AG09309 (cell line): ENCODE data around the gene MYO3B.

Experiments
- DNase-seq: peaks from one replicate; pipeline ENCODE4 v3.0.0-alpha.2; 2010; ENCODE audit warnings: low read depth
- H3K4me3 ChIP-seq: 2 replicates; pipeline ENCODE4 v1.5.1; 2011; ENCODE audit warnings: mild to moderate bottlenecking, low read depth, low read length, moderate library complexity; ENCODE audit not compliant: control insufficient read depth
- TF ChIP-seq, protein P1 (sequence below): IDR thresholded peaks from 2 replicates; pipeline ENCODE4 v1.5.1; 2011; ENCODE audit warnings: mild to moderate bottlenecking, low read depth, low read length, inconsistent platforms; ENCODE audit not compliant: insufficient read depth, control insufficient read depth; ENCODE audit errors: missing control alignments

The MYO3B gene

DNA sequence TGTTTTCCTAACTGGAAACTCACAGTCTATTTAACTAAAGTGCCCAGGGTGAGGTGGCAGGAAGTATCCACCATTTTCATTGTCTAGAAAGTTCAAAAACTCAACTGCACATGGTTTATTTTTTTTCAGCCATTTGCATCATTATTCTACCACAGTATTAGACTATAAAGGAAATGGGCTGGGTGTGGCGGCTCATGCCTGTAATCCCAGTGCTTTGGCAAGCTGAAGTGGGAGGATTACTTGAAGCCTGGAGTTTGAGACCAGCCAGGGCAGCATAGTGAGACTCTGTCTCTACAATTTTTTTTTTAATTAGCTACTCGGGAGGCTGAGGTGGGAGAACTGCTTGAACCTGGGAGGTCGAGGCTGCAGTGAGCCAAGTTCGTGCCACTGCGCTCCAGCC is 213.8 kb downstream of the MYO3B start:
- TF ChIP-seq, protein P1, sequence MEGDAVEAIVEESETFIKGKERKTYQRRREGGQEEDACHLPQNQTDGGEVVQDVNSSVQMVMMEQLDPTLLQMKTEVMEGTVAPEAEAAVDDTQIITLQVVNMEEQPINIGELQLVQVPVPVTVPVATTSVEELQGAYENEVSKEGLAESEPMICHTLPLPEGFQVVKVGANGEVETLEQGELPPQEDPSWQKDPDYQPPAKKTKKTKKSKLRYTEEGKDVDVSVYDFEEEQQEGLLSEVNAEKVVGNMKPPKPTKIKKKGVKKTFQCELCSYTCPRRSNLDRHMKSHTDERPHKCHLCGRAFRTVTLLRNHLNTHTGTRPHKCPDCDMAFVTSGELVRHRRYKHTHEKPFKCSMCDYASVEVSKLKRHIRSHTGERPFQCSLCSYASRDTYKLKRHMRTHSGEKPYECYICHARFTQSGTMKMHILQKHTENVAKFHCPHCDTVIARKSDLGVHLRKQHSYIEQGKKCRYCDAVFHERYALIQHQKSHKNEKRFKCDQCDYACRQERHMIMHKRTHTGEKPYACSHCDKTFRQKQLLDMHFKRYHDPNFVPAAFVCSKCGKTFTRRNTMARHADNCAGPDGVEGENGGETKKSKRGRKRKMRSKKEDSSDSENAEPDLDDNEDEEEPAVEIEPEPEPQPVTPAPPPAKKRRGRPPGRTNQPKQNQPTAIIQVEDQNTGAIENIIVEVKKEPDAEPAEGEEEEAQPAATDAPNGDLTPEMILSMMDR, result no peak

DNA sequence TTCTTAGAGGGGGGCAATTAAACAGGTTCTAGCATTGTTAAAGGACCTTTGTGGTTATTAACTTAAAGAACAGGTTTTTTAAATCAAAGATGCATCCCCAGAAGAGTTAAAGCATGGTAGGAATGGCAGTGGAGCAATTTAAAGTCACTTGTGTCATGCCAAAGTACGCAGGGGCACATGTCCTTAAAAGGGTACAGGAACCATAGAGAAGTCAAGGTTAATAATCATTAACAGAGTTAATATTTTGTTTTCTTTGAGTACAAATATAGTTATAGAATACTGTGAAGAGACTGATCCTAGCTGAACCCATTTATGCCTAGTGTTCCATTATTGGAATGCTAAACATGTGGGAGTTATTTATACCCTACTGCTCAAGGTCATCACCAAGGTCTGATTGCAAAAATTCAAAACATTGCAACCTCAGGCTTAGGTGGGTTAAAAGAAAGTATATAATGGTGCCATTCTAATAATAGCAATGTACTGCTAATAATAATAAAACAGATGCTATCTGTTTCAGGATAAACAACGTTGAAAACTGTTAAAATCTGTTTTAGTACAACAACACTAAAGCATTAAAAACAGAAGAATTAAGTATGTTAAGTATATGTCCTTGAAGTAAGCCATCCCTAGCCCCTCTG is 216.0 kb downstream of the MYO3B start:
- H3K4me3 ChIP-seq, result no peak overlapping the region
- TF ChIP-seq, protein P1, result no peak
- no peak for DNase-seq

More for the DNA sequence above, 213.8 kb downstream of the MYO3B start:
- H3K4me3 ChIP-seq, result no peak overlapping the region
- no peak for DNase-seq

DNA sequence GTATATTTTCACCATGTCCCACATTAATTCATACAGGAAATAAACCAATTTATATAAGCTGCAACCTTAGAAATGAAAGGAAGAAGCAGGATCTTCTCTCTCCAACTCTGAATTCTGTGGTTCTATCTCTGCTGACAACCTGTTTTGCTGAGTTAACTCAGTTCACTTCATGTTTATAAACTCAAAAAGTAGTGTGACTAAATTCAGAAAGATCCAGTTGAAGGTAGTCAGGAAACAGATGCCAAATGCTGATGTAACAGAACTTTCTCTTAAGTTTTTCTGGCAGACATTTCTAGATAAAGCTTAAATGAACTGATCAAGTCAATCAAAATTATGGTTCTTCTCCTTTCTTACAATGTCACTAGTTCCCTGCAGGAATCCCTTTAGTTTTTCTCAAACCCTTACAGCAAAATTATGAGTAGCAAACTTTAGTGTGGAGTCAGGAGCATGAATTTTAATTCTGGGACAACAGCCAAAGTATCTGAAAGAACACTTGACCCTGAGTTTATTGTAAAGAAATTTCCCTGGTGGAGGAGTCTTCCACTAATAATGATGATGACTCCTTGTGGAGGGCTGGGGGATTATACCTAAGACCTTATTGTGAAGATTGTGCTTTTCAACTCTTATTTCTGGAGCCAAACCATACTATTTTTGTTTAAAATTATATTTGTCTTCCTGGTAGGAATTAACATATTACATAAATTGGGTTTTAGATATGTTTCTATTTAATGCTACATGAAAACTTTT is 216.9 kb downstream of the MYO3B start:
- TF ChIP-seq, protein P1, result no peak
- no peak for DNase-seq

DNA sequence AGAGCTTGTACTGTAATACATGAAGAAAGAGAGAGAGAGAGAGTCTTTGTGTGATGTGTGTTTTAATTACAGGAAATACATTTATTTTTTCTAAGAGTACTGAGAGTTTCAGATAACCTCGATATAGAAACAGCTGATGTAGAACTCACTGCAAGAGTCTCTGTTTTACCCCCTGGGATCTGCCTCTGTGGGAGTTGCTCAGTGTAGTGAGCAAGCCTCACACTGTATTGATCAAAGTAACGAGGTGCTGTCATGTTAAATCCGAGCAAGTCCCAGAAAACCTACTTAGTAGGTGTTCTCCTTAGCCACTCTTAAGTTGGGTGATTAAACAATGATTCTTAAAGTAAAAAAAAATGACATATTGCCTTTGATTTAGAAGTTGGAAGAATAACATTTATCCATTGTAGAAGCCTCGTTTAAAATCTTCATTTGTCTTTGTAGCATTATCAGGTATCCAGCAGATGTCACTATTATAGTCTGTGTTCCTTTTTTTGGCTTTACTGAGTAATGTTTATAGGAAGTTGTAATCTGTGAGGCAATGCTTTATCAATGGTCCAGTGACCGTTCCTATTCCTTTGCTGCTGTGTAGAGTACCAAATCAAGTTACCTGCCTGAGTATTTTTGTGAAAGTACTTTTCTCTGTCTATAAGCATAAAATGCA is 219.0 kb downstream of the MYO3B start:
- no peak overlapping the region for H3K4me3 ChIP-seq
- no peak for DNase-seq

More for the DNA sequence above, 216.9 kb downstream of the MYO3B start:
- no peak overlapping the region for H3K4me3 ChIP-seq

DNA sequence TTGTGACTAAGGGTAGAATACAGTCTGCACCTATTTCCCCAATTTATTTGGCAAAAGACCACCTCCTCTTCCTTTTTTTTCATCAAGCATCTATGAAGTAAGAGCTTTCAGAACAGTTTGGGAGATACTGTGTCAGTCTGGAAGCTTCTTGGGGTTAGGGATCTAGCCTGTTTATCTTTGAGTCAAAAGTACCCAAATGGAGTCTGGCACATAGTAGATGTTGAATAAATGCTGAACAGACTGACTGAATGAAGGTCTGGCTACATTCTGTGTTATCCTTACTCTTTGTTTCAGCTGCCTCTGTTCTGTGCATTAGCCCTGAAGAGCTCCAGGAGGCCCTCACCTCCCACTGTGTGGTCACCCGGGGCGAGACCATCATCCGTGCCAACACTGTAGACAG is 223.2 kb downstream of the MYO3B start:
- no peak overlapping the region for H3K4me3 ChIP-seq
- DNase-seq, result no peak
- TF ChIP-seq, protein P1, result no peak

More for the DNA sequence above, 219.0 kb downstream of the MYO3B start:
- TF ChIP-seq, protein P1, result no peak

DNA sequence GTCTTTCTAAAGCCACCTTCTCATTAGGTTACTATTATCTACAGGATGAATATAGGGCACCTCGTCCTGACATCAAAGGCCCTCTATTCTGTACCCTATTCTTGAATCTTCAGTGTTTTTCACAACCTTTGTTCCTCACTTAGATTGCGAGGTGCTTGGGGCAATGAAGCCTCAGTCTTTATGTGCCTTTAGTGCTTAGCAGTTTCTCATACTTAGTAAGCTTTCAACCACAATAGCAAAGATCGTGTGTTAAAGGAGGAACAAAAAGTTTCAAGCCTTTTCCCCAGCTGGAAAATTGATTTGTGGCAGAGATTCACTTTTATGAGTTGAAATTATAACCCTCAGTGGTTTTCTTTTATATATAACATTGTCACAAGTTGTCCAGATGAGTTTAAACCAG is 226.9 kb downstream of the MYO3B start:
- no peak overlapping the region for H3K4me3 ChIP-seq
- no peak for DNase-seq
- TF ChIP-seq, protein P1, result no peak
